ENCODE measurements around the gene CCDC112.
A peak's percentile ranks its signal among the peaks of the same experiment; 100 is the strongest.

The CCDC112 gene

GRCh38 chr5:115313632-115314031 is 17.2 kb upstream of the CCDC112 start:
- no peak for DNase-seq

GRCh38 chr5:115313052-115313451 is 16.6 kb upstream of the CCDC112 start:
- DNase-seq = no peak

GRCh38 chr5:115309751-115310370 is 13.4 kb upstream of the CCDC112 start:
- no peak for DNase-seq

GRCh38 chr5:115308815-115309214 is 12.4 kb upstream of the CCDC112 start:
- no peak for DNase-seq

GRCh38 chr5:115306011-115306536 is 9.6 kb upstream of the CCDC112 start:
- no peak for DNase-seq

- no peak for DNase-seq
Measured at GRCh38 chr5:115304496-115304895, 8.0 kb upstream of the CCDC112 start.

GRCh38 chr5:115298811-115299210 is 2.4 kb upstream of the CCDC112 start:
- no peak for DNase-seq

- no peak for DNase-seq
Measured at GRCh38 chr5:115297031-115297430, 577 bp upstream of the CCDC112 start.

GRCh38 chr5:115295777-115296123 is 704 bp downstream of the CCDC112 start:
- DNase-seq = no peak

GRCh38 chr5:115291397-115291796 is 5.1 kb downstream of the CCDC112 start:
- no peak for DNase-seq

GRCh38 chr5:115289104-115289503 is 7.3 kb downstream of the CCDC112 start:
- no peak for DNase-seq

GRCh38 chr5:115284021-115284420 is 12.4 kb downstream of the CCDC112 start:
- no peak for DNase-seq

- no peak for DNase-seq
Measured at GRCh38 chr5:115282131-115282530, 14.3 kb downstream of the CCDC112 start.

- no peak for DNase-seq
Measured at GRCh38 chr5:115274584-115274983, 21.9 kb downstream of the CCDC112 start.

- DNase-seq = no peak
Measured at GRCh38 chr5:115272297-115272958, 24.0 kb downstream of the CCDC112 start.

- no peak for DNase-seq
Measured at GRCh38 chr5:115271295-115272050, 25.0 kb downstream of the CCDC112 start.

GRCh38 chr5:115267617-115268016 is 28.8 kb downstream of the CCDC112 start:
- DNase-seq = no peak

- no peak for DNase-seq
Measured at GRCh38 chr5:115265220-115265619, 31.2 kb downstream of the CCDC112 start.

- DNase-seq = no peak
Measured at GRCh38 chr5:115264786-115265185, 31.7 kb downstream of the CCDC112 start.

GRCh38 chr5:115263078-115263380 is 33.4 kb downstream of the CCDC112 start:
- no peak for DNase-seq

- DNase-seq = peak; percentile 66 to 68
Measured at GRCh38 chr5:115262321-115263077, 34.0 kb downstream of the CCDC112 start, which contains the start of gene PGGT1B. Gene PGGT1B, minus strand, starts transcription at chr5:115262877. Its CDS starts 26 bp downstream, at chr5:115262851.

GRCh38 chr5:115262011-115262320 is 34.5 kb downstream of the CCDC112 start:
- no peak for DNase-seq

GRCh38 chr5:115260248-115260647 is 36.2 kb downstream of the CCDC112 start:
- DNase-seq = no peak
